Neural progenitor cell (in vitro differentiated cells): ENCODE measurements around the gene C16orf74. TPM values are rescaled to one million over a fixed set of nuclear protein-coding genes. Genes with fewer than 3 reads are reported as not detected.

Experiments
- DNase-seq: peaks from one replicate; pipeline ENCODE4 v3.0.0-alpha.2; 2016; ENCODE audit warnings: low spot score
- H2AFZ ChIP-seq: fragments of 200-600 bp; sonication (generic); replicated peaks from 2 replicates; pipeline ENCODE4 v1.6.1; 2016; ENCODE audit warnings: antibody characterized with exemption
- H3F3A ChIP-seq: fragments of 200-600 bp; sonication (generic); 2 replicates; pipeline ENCODE4 v1.6.1; 2016; ENCODE audit warnings: antibody characterized with exemption, low read depth
- H3K27ac ChIP-seq: fragments of 200-600 bp; sonication (generic); 2 replicates; pipeline ENCODE4 v1.5.1; 2016; ENCODE audit warnings: mild to moderate bottlenecking
- H3K27me3 ChIP-seq: fragments of 200-600 bp; sonication (generic); 2 replicates; pipeline ENCODE4 v1.6.1; 2016; ENCODE audit warnings: mild to moderate bottlenecking, moderate library complexity
- H3K36me3 ChIP-seq: fragments of 200-600 bp; sonication (generic); 2 replicates; pipeline ENCODE4 v1.5.1; 2016
- H3K4me1 ChIP-seq: fragments of 200-600 bp; sonication (generic); 2 replicates; pipeline ENCODE4 v1.6.1; 2016; ENCODE audit warnings: mixed run types
- H3K4me2 ChIP-seq: fragments of 200-600 bp; sonication (generic); 2 replicates; pipeline ENCODE4 v1.6.1; 2016
- H3K4me3 ChIP-seq: fragments of 200-600 bp; sonication (generic); 2 replicates; pipeline ENCODE4 v1.5.1; 2016
- H3K79me2 ChIP-seq: fragments of 200-600 bp; sonication (generic); 2 replicates; pipeline ENCODE4 v1.6.1; 2016; ENCODE audit warnings: low read depth
- H3K9ac ChIP-seq: fragments of 200-600 bp; sonication (generic); 2 replicates; pipeline ENCODE4 v1.6.1; 2016
- H3K9me3 ChIP-seq: fragments of 200-600 bp; sonication (generic); 2 replicates; pipeline ENCODE4 v1.5.1; 2016; ENCODE audit warnings: low read depth
- H4K20me1 ChIP-seq: fragments of 200-600 bp; sonication (generic); 2 replicates; pipeline ENCODE4 v1.6.1; 2016; ENCODE audit warnings: low read depth
- H3K27ac Mint-ChIP-seq: 3 replicates; pipeline ENCODE4 v1.8.0; 2021; ENCODE audit warnings: mixed read lengths
- H3K27me3 Mint-ChIP-seq: 2 replicates; pipeline ENCODE4 v1.8.0; 2022; ENCODE audit warnings: low read depth, mild to moderate bottlenecking, inconsistent platforms, moderate library complexity, mixed read lengths; ENCODE audit not compliant: insufficient read depth
- H3K36me3 Mint-ChIP-seq: 3 replicates; pipeline ENCODE4 v1.8.0; 2021; ENCODE audit warnings: mixed read lengths
- H3K4me1 Mint-ChIP-seq: 3 replicates; pipeline ENCODE4 v1.8.0; 2021; ENCODE audit warnings: mixed read lengths
- H3K4me3 Mint-ChIP-seq: 3 replicates; pipeline ENCODE4 v1.8.0; 2021; ENCODE audit warnings: mild to moderate bottlenecking, moderate library complexity, mixed read lengths
- H3K9me3 Mint-ChIP-seq: 3 replicates; pipeline ENCODE4 v1.8.0; 2020; ENCODE audit warnings: mixed read lengths
- EZH2 ChIP-seq: fragments of 200-600 bp; sonication (generic); IDR thresholded peaks from 2 replicates; pipeline ENCODE4 v1.6.1; 2017; ENCODE audit warnings: antibody characterized with exemption, mild to moderate bottlenecking, moderate library complexity
- EZH2phosphoT487 ChIP-seq: fragments of 200-600 bp; sonication (generic); IDR thresholded peaks from 2 replicates; pipeline ENCODE4 v1.6.1; 2017; ENCODE audit warnings: antibody characterized with exemption
- total RNA-seq: library from RNA; depleted of rRNA; stranded (reverse); fragments of >200 nt; gene quantifications from 2 replicates; pipeline ENCODE4 v1.2.3, GENCODE V29; 2015; ENCODE audit warnings: low replicate concordance
- TF ChIP-seq, protein P1 (sequence below): fragments of 200-600 bp; sonication (generic); IDR thresholded peaks from 2 replicates; pipeline ENCODE4 v1.5.1; 2017; ENCODE audit warnings: antibody characterized with exemption, mild to moderate bottlenecking

C16orf74 gene
- total RNA-seq, 1 donor from 2014 or later = not detected

GRCh38 chr16:85674418-85674755 lies 76.5 kb downstream of the C16orf74 start:
- H3K9me3 Mint-ChIP-seq = no peaks in the 10 kb centered on the region
- TF ChIP-seq, protein P1, sequence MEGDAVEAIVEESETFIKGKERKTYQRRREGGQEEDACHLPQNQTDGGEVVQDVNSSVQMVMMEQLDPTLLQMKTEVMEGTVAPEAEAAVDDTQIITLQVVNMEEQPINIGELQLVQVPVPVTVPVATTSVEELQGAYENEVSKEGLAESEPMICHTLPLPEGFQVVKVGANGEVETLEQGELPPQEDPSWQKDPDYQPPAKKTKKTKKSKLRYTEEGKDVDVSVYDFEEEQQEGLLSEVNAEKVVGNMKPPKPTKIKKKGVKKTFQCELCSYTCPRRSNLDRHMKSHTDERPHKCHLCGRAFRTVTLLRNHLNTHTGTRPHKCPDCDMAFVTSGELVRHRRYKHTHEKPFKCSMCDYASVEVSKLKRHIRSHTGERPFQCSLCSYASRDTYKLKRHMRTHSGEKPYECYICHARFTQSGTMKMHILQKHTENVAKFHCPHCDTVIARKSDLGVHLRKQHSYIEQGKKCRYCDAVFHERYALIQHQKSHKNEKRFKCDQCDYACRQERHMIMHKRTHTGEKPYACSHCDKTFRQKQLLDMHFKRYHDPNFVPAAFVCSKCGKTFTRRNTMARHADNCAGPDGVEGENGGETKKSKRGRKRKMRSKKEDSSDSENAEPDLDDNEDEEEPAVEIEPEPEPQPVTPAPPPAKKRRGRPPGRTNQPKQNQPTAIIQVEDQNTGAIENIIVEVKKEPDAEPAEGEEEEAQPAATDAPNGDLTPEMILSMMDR = no peak
- TF ChIP-seq EZH2phosphoT487 = no peak
- TF ChIP-seq EZH2 = no peak
- H3K27me3 Mint-ChIP-seq = peaks cover 2% of the 10 kb centered on the region
- DNase-seq = no peak
- Histone ChIP-seq H3K4me2 (no peak overlapping the region), H3K4me3 (no peak overlapping the region), H3K4me1 (no peaks in the 10 kb centered on the region), H3K27ac (no peak overlapping the region), H3K79me2 (no peaks in the 10 kb centered on the region), H3F3A (peaks cover 13% of the 10 kb centered on the region), H4K20me1 (peaks cover 9% of the 10 kb centered on the region), H3K9ac (no peak overlapping the region), H3K27me3 (no peaks in the 10 kb centered on the region), H3K9me3 (no peaks in the 10 kb centered on the region), H3K36me3 (no peaks in the 10 kb centered on the region), H2AFZ (no peak overlapping the region)
- H3K27ac Mint-ChIP-seq = no peak overlapping the region
- peaks cover 25% of the 10 kb centered on the region for H3K36me3 Mint-ChIP-seq
- H3K4me3 Mint-ChIP-seq = no peak overlapping the region
- no peaks in the 10 kb centered on the region for H3K4me1 Mint-ChIP-seq

DNA sequence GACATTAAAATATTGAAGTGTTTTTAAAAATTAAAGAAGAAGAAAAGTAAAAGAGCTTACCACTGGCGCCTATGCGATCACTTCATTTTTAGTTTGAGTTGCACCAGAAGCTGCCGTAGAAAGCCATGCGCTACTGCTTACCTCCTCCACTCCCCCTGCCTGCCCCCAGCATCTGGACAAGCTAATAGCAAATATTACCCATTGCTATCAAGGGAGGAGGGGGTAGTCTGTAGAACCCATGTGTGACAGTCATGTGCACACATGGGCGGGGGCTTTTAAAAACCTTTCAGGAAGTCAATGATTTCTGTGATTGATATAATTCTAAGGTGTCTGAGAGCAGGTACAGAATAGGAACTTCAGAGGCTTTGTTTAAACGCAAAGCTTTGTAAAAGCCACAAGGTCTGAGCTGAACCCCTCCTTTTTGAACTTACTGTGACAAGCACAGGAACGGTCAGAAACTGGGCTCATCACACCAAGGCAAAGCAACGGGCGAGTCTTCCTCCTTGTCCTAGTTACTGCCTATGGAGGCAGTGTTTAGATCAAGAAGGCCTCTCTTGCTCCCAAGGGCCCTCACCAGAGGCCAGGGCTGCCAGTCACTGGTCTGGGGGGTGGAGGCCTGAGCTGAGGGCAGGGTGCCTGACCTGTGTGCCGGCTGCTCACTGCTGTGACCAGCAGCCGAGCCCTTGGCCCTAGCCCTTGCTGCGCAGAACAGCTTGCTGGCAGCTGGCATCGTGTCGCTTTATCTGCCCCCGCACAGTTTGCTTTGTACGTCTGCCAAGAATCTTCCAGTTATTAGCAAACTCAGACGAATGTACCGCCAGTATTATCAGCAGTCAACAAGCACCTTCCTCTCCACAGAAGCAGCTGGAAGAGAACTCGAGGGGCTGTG lies 77.1 kb downstream of the C16orf74 start:
- no peaks in the 10 kb centered on the region for H3K4me1 Mint-ChIP-seq
- TF ChIP-seq EZH2phosphoT487 (no peak), EZH2 (no peak)
- TF ChIP-seq, protein P1 = no peak
- no peak overlapping the region for H3K27ac Mint-ChIP-seq
- H3K4me3 Mint-ChIP-seq = no peak overlapping the region
- H3K27me3 ChIP-seq = no peaks in the 10 kb centered on the region
- H2AFZ ChIP-seq = no peak overlapping the region
- H3K9me3 ChIP-seq = no peaks in the 10 kb centered on the region
- DNase-seq = no peak
- no peak overlapping the region for H3K4me2 ChIP-seq
- H3K9me3 Mint-ChIP-seq = no peaks in the 10 kb centered on the region
- peaks cover 13% of the 10 kb centered on the region for H3F3A ChIP-seq
- H3K79me2 ChIP-seq = no peaks in the 10 kb centered on the region
- H3K27ac ChIP-seq = no peak overlapping the region
- peaks cover 2% of the 10 kb centered on the region for H3K27me3 Mint-ChIP-seq
- H4K20me1 ChIP-seq = peaks cover 5% of the 10 kb centered on the region
- H3K4me1 ChIP-seq = no peaks in the 10 kb centered on the region
- H3K9ac ChIP-seq = no peak overlapping the region
- no peak overlapping the region for H3K4me3 ChIP-seq
- H3K36me3 Mint-ChIP-seq = peaks cover 27% of the 10 kb centered on the region
- no peaks in the 10 kb centered on the region for H3K36me3 ChIP-seq

DNA sequence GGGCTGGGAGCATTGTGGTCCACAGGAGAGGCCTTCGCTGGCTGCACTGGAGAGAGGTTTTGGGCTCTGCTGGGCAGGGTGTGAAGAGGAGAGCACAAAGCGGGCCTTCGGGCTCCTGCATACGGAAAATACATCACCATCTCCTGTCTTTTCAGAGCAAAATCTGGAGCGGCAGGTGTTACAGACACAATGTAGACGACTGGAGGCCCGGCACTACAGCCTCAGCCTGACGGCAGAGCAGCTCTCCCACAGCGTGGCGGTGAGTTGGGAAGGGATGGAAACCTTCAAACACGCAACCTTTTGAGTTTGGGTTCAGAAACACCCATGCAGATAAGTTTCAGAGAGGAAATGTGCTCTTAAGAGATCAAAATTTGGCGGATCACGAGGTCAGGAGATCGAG lies 80.1 kb downstream of the C16orf74 start:
- Histone ChIP-seq H3K27ac (peak overlapping the region; percentile 58), H4K20me1 (peaks cover 5% of the 10 kb centered on the region), H3K36me3 (no peaks in the 10 kb centered on the region), H3K4me1 (no peaks in the 10 kb centered on the region), H3K9ac (no peak overlapping the region), H3K27me3 (no peaks in the 10 kb centered on the region), H3F3A (peaks cover 9% of the 10 kb centered on the region), H3K4me2 (no peak overlapping the region), H3K79me2 (no peaks in the 10 kb centered on the region), H3K9me3 (no peaks in the 10 kb centered on the region), H3K4me3 (no peak overlapping the region), H2AFZ (no peak overlapping the region)
- H3K36me3 Mint-ChIP-seq = peaks cover 33% of the 10 kb centered on the region
- H3K27me3 Mint-ChIP-seq = peaks cover 3% of the 10 kb centered on the region
- no peak for TF ChIP-seq EZH2phosphoT487
- TF ChIP-seq EZH2 = no peak
- TF ChIP-seq, protein P1 = no peak
- no peak for DNase-seq
- H3K9me3 Mint-ChIP-seq = no peaks in the 10 kb centered on the region
- no peak overlapping the region for H3K27ac Mint-ChIP-seq
- no peak overlapping the region for H3K4me3 Mint-ChIP-seq
- H3K4me1 Mint-ChIP-seq = no peaks in the 10 kb centered on the region
